SK-N-SH (cell line): ENCODE data around the gene CFAP43.

Experiments used
- ELF1 ChIP-seq: IDR thresholded peaks from 2 replicates; pipeline ENCODE4 v1.4.0; 2012
- EP300 ChIP-seq, 2 experiments: IDR thresholded peaks; 2 replicates each; pipeline versions ENCODE4 v1.4.0 to v1.6.1; 2012; ENCODE audit warnings: borderline replicate concordance in 1 of 2, low read depth in 1 of 2, low read length in 1 of 2
- EZH2phosphoT487 ChIP-seq: fragments of 200-600 bp; sonication (generic); IDR thresholded peaks from 2 replicates; pipeline ENCODE4 v1.6.1; 2017; ENCODE audit warnings: low read depth, mixed run types, mild to moderate bottlenecking, antibody characterized with exemption, moderate library complexity, borderline replicate concordance
- FOXM1 ChIP-seq: IDR thresholded peaks from 2 replicates; pipeline ENCODE4 v1.4.0; 2012; ENCODE audit warnings: low read depth, mild to moderate bottlenecking
- JUND ChIP-seq: IDR thresholded peaks from 2 replicates; pipeline ENCODE4 v1.4.0; 2012
- NFIC ChIP-seq: IDR thresholded peaks from 2 replicates; pipeline ENCODE4 v1.4.0; 2012; ENCODE audit warnings: borderline replicate concordance
- POLR2AphosphoS5 ChIP-seq: IDR thresholded peaks from 2 replicates; pipeline ENCODE4 v1.6.1; 2012; ENCODE audit warnings: low read depth, low read length
- TAF1 ChIP-seq: IDR thresholded peaks from 2 replicates; pipeline ENCODE4 v1.6.1; 2012; ENCODE audit warnings: low read depth, mild to moderate bottlenecking, low read length, moderate library complexity, borderline replicate concordance
- TF ChIP-seq, protein P1 (sequence below): fragments of 200-600 bp; sonication (generic); IDR thresholded peaks from 2 replicates; pipeline ENCODE4 v1.6.1; 2017; ENCODE audit warnings: antibody characterized with exemption, mild to moderate bottlenecking, moderate library complexity
- TF ChIP-seq, protein P2 (sequence below): IDR thresholded peaks from 2 replicates; pipeline ENCODE4 v1.6.1; 2012; ENCODE audit warnings: mild to moderate bottlenecking, low read depth, low read length, moderate library complexity
- TF ChIP-seq, protein P3 (sequence below): fragments of 150-350 bp; IDR thresholded peaks from 2 replicates; pipeline ENCODE4 v1.6.1; 2017; ENCODE audit warnings: antibody characterized with exemption, low read length, low read depth, borderline replicate concordance

DNA sequence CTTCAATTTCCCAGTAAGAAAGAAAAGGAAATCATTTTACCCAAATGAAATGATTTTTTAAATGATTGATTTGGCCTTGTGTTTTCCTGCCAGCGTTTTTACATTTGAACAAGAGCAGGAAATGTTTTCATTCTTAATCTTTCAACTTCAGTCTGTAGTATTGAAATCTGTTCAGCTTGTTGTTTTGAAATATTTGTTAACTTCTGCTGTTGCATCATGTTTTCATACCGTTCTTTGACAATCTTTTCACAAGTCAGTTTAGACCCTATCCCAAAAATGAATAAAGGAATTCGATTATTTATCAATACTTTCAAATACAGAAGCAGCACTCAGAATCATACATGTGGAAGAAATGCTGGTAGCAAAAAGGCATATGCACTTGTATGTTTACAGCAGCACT is 102.1 kb downstream of the CFAP43 start:
- TF ChIP-seq FOXM1 (no peak), EP300 (IDR thresholded peaks at IDR 0.05; ENCODE audit: borderline replicate concordance in 1 of 2, low read depth in 1 of 2, low read length in 1 of 2) (no peak), TAF1 (no peak), ELF1 (no peak), NFIC (no peak), JUND (no peak), EZH2phosphoT487 (no peak), POLR2AphosphoS5 (no peak)
- TF ChIP-seq, protein P1, sequence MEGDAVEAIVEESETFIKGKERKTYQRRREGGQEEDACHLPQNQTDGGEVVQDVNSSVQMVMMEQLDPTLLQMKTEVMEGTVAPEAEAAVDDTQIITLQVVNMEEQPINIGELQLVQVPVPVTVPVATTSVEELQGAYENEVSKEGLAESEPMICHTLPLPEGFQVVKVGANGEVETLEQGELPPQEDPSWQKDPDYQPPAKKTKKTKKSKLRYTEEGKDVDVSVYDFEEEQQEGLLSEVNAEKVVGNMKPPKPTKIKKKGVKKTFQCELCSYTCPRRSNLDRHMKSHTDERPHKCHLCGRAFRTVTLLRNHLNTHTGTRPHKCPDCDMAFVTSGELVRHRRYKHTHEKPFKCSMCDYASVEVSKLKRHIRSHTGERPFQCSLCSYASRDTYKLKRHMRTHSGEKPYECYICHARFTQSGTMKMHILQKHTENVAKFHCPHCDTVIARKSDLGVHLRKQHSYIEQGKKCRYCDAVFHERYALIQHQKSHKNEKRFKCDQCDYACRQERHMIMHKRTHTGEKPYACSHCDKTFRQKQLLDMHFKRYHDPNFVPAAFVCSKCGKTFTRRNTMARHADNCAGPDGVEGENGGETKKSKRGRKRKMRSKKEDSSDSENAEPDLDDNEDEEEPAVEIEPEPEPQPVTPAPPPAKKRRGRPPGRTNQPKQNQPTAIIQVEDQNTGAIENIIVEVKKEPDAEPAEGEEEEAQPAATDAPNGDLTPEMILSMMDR: no peak
- TF ChIP-seq, protein P2, sequence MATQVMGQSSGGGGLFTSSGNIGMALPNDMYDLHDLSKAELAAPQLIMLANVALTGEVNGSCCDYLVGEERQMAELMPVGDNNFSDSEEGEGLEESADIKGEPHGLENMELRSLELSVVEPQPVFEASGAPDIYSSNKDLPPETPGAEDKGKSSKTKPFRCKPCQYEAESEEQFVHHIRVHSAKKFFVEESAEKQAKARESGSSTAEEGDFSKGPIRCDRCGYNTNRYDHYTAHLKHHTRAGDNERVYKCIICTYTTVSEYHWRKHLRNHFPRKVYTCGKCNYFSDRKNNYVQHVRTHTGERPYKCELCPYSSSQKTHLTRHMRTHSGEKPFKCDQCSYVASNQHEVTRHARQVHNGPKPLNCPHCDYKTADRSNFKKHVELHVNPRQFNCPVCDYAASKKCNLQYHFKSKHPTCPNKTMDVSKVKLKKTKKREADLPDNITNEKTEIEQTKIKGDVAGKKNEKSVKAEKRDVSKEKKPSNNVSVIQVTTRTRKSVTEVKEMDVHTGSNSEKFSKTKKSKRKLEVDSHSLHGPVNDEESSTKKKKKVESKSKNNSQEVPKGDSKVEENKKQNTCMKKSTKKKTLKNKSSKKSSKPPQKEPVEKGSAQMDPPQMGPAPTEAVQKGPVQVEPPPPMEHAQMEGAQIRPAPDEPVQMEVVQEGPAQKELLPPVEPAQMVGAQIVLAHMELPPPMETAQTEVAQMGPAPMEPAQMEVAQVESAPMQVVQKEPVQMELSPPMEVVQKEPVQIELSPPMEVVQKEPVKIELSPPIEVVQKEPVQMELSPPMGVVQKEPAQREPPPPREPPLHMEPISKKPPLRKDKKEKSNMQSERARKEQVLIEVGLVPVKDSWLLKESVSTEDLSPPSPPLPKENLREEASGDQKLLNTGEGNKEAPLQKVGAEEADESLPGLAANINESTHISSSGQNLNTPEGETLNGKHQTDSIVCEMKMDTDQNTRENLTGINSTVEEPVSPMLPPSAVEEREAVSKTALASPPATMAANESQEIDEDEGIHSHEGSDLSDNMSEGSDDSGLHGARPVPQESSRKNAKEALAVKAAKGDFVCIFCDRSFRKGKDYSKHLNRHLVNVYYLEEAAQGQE: no peak
- TF ChIP-seq, protein P3, sequence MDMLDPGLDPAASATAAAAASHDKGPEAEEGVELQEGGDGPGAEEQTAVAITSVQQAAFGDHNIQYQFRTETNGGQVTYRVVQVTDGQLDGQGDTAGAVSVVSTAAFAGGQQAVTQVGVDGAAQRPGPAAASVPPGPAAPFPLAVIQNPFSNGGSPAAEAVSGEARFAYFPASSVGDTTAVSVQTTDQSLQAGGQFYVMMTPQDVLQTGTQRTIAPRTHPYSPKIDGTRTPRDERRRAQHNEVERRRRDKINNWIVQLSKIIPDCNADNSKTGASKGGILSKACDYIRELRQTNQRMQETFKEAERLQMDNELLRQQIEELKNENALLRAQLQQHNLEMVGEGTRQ: no peak
